Left ventricle myocardium inferior (tissue), 1 donor: ENCODE results near the gene PPP1R13B. TPM values are rescaled to one million over a fixed set of nuclear protein-coding genes. Genes with fewer than 3 reads are reported as not detected.
A peak's percentile ranks its signal among the peaks of the same experiment; 100 is the strongest.

ENCODE experiments used
- DNase-seq: peaks from one replicate; pipeline ENCODE4 v3.0.0-alpha.2; 2020
- H3K27ac ChIP-seq: fragments of 200-600 bp; replicated peaks from 2 replicates; pipeline ENCODE4 v1.8.0; 2021
- H3K27me3 ChIP-seq: fragments of 200-600 bp; 2 replicates; pipeline ENCODE4 v1.8.0; 2021; ENCODE audit warnings: low read depth
- H3K36me3 ChIP-seq: fragments of 200-600 bp; 2 replicates; pipeline ENCODE4 v1.8.0; 2021
- H3K4me1 ChIP-seq: fragments of 200-600 bp; 2 replicates; pipeline ENCODE4 v1.8.0; 2021
- H3K4me3 ChIP-seq: fragments of 200-600 bp; 2 replicates; pipeline ENCODE4 v1.8.0; 2021; ENCODE audit warnings: mild to moderate bottlenecking, moderate library complexity
- H3K9me3 ChIP-seq: fragments of 200-600 bp; replicated peaks from 2 replicates; pipeline ENCODE4 v1.8.0; 2021
- CTCF ChIP-seq: fragments of 200-600 bp; IDR thresholded peaks from 2 replicates; pipeline ENCODE4 v1.8.0; 2021; ENCODE audit warnings: antibody characterized with exemption, mild to moderate bottlenecking, borderline replicate concordance
- intact Hi-C: fragments of 100-400 bp; cut with micrococcal nuclease; formaldehyde crosslinking; loops from one replicate; pipeline ENCODE4 v1.11.0; 2022
- total RNA-seq: library from RNA; stranded (reverse); fragmentation: NEBNext Ultra II Directional; extraction: Animal tissue kit (Norgen Biotek cat#: 25700); gene quantifications from one replicate; pipeline ENCODE4 v1.2.1, GENCODE V29; 2021
- donor health status: DM: no; HTN: yes; CAD: no; lungs with severe emphysema.

The PPP1R13B gene
- total RNA-seq, 1 donor from 2014 or later = 104 TPM

GRCh38 chr14:103702497-103703432 lies 144.6 kb downstream of the PPP1R13B start:
- Histone ChIP-seq H3K4me3 (no peak overlapping the region), H3K9me3 (no peaks in the 10 kb centered on the region), H3K27me3 (no peaks in the 10 kb centered on the region), H3K36me3 (peaks cover 57% of the 10 kb centered on the region), H3K27ac (peak overlapping the region; percentile 72), H3K4me1 (peaks cover 97% of the 10 kb centered on the region)
- TF ChIP-seq CTCF = no peak
- no peak for DNase-seq
- intact Hi-C loops = no loop called here

DNA sequence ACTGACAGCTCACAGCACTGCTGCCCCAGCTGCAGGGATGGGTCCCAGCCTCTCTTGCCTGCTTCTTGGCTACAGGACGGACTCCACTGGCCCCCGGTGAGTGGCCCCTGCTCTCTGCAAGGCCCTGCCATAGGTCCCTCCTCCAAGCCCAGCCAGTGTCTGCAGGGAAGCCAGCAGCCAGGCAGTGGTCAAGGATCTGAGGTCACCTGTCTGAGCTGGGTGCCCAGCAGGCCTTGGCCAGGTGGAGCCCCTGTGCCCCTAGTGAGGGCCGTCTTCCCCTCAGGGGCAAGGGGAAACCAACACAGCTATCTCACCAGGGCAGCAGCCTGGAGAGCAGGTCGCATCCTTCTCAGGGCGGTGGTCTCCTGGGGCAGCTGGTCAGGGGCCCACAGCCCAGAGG lies 145.3 kb downstream of the PPP1R13B start:
- H3K9me3 ChIP-seq = no peaks in the 10 kb centered on the region
- no peak overlapping the region for H3K4me3 ChIP-seq
- DNase-seq = no peak
- no peaks in the 10 kb centered on the region for H3K27me3 ChIP-seq
- peaks cover 99% of the 10 kb centered on the region for H3K4me1 ChIP-seq
- peaks cover 62% of the 10 kb centered on the region for H3K36me3 ChIP-seq
- TF ChIP-seq CTCF = no peak
- intact Hi-C loops = no loop called here
- peak overlapping the region; percentile 72 for H3K27ac ChIP-seq

DNA sequence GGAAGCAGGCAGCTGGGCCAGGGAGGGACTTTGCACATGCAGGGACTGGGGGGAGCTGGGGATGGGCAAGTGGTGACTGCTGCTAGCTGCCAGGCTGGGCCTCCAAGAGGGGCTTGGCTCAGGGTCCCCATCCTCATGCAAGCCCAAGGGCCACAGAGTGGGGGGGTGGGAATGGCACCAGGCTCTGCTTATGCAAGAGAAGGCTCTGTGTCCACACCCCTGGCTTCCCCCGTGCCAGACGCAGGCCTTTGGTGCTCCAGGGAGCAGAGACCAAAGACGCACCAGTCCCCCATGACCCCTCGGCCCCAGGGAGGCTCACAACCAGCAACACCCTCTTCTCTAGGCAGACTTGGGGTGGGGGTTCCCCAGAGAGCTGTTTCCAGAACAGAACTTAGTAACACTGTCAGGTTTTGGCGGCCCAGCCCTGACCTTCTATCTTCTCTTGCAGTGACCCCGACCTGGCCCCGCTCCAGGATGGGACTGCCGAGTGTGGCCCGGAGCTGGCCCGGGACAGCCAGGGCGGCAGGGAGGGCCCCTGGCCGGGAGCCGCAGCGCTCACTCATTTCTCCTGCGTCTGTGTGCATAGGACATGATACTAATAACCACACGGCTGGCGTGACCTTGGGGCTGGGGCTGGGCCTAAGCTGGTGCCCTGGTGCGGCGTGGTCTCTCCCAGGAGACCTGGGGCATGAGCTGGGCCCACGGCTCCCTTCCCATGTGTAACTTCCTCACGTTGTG lies 146.5 kb downstream of the PPP1R13B start:
- TF ChIP-seq CTCF = no peak
- H3K9me3 ChIP-seq = no peaks in the 10 kb centered on the region
- peak overlapping the region; percentile 72 for H3K27ac ChIP-seq
- no peak overlapping the region for H3K4me3 ChIP-seq
- H3K27me3 ChIP-seq = no peaks in the 10 kb centered on the region
- DNase-seq = peak; percentile 33
- H3K36me3 ChIP-seq = peaks cover 57% of the 10 kb centered on the region
- intact Hi-C loops = no loop called here
- peaks cover 99% of the 10 kb centered on the region for H3K4me1 ChIP-seq

GRCh38 chr14:103699901-103700752 lies 147.2 kb downstream of the PPP1R13B start:
- intact Hi-C loops = no loop called here
- no peak for TF ChIP-seq CTCF
- Histone ChIP-seq H3K36me3 (peaks cover 57% of the 10 kb centered on the region), H3K9me3 (no peaks in the 10 kb centered on the region), H3K27me3 (no peaks in the 10 kb centered on the region), H3K27ac (peak overlapping the region; percentile 72), H3K4me1 (peaks cover 98% of the 10 kb centered on the region), H3K4me3 (no peak overlapping the region)
- peak; percentile 21 for DNase-seq

GRCh38 chr14:103699261-103699661 lies 148.1 kb downstream of the PPP1R13B start:
- TF ChIP-seq CTCF = no peak
- Histone ChIP-seq H3K4me1 (peaks cover 89% of the 10 kb centered on the region), H3K36me3 (peaks cover 66% of the 10 kb centered on the region), H3K4me3 (no peak overlapping the region), H3K9me3 (no peaks in the 10 kb centered on the region), H3K27me3 (no peaks in the 10 kb centered on the region), H3K27ac (peak overlapping the region; percentile 76)
- no peak for DNase-seq
- intact Hi-C loops = no loop called here
